GM18526 (cell line): ENCODE data around the gene GPC5.

ENCODE experiments used
- POLR2A ChIP-seq: IDR thresholded peaks from 3 replicates; pipeline ENCODE4 v1.6.1; 2011; ENCODE audit not compliant: insufficient read length; ENCODE audit errors: extremely low read depth

GPC5 gene

GRCh38 chr13:91588541-91588940 lies 190.1 kb downstream of the GPC5 start:
- no peak for TF ChIP-seq POLR2A

GRCh38 chr13:91592056-91593014 lies 193.9 kb downstream of the GPC5 start:
- TF ChIP-seq POLR2A: no peak

- TF ChIP-seq POLR2A: no peak
Observed at GRCh38 chr13:91593456-91593855, 195.0 kb downstream of the GPC5 start.

GRCh38 chr13:91594061-91594460 lies 195.6 kb downstream of the GPC5 start:
- TF ChIP-seq POLR2A: no peak

- TF ChIP-seq POLR2A: no peak
Observed at GRCh38 chr13:91595677-91596076, 197.3 kb downstream of the GPC5 start.

GRCh38 chr13:91596842-91597241 lies 198.4 kb downstream of the GPC5 start:
- TF ChIP-seq POLR2A: no peak

GRCh38 chr13:91598655-91599054 lies 200.2 kb downstream of the GPC5 start:
- no peak for TF ChIP-seq POLR2A

- no peak for TF ChIP-seq POLR2A
Observed at GRCh38 chr13:91601273-91601672, 202.9 kb downstream of the GPC5 start.

GRCh38 chr13:91601807-91602206 lies 203.4 kb downstream of the GPC5 start:
- no peak for TF ChIP-seq POLR2A

GRCh38 chr13:91609353-91609752 lies 210.9 kb downstream of the GPC5 start:
- TF ChIP-seq POLR2A: no peak

GRCh38 chr13:91618315-91618714 lies 219.9 kb downstream of the GPC5 start:
- no peak for TF ChIP-seq POLR2A

- no peak for TF ChIP-seq POLR2A
Observed at GRCh38 chr13:91620670-91621141, 222.3 kb downstream of the GPC5 start.

- no peak for TF ChIP-seq POLR2A
Observed at GRCh38 chr13:91621161-91621560, 222.7 kb downstream of the GPC5 start.

- TF ChIP-seq POLR2A: no peak
Observed at GRCh38 chr13:91621963-91622362, 223.5 kb downstream of the GPC5 start.

- no peak for TF ChIP-seq POLR2A
Observed at GRCh38 chr13:91622778-91623550, 224.5 kb downstream of the GPC5 start.

- no peak for TF ChIP-seq POLR2A
Observed at GRCh38 chr13:91627952-91628739, 229.7 kb downstream of the GPC5 start.

GRCh38 chr13:91630946-91631345 lies 232.5 kb downstream of the GPC5 start:
- no peak for TF ChIP-seq POLR2A
